ENCODE results near the gene ZNF780B.
"Not testable (repeated sequence)": the region's sequence is repeated elsewhere in the genome, so short reads cannot be mapped to it uniquely, and the experiment has no call there.

ZNF780B gene

DNA sequence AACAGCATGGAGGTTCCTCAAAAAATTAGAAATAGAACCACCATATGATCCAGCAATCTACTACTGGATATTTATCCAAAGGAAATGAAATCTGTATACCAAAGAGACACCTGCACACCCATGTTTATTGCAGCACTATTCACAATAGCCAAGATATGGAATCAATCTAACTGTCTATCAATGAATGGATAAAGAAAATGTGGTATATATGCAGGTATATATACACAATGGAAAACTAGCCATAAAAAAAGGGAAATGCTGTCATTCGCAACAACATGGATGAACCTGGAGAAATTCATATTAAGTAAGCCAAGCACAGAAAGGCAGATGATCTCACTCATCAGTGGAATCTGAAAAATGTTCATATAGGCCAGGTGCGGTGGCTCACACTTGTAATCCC lies 2.5 kb downstream of the ZNF780B start:
- DNase-seq (ENCODE audit: low read depth): no peak
- TF ChIP-seq, protein P1, sequence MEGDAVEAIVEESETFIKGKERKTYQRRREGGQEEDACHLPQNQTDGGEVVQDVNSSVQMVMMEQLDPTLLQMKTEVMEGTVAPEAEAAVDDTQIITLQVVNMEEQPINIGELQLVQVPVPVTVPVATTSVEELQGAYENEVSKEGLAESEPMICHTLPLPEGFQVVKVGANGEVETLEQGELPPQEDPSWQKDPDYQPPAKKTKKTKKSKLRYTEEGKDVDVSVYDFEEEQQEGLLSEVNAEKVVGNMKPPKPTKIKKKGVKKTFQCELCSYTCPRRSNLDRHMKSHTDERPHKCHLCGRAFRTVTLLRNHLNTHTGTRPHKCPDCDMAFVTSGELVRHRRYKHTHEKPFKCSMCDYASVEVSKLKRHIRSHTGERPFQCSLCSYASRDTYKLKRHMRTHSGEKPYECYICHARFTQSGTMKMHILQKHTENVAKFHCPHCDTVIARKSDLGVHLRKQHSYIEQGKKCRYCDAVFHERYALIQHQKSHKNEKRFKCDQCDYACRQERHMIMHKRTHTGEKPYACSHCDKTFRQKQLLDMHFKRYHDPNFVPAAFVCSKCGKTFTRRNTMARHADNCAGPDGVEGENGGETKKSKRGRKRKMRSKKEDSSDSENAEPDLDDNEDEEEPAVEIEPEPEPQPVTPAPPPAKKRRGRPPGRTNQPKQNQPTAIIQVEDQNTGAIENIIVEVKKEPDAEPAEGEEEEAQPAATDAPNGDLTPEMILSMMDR (conservative IDR thresholded peaks at IDR 0.05; ENCODE audit: control insufficient read depth, insufficient read depth, low read depth, low read length): no peak
- no peak overlapping the region for H3K4me3 ChIP-seq (ENCODE audit: control insufficient read depth, low read depth, low read length)

GRCh38 chr19:40041718-40042117 lies 14.3 kb downstream of the ZNF780B start:
- not testable (repeated sequence) for H3K4me3 ChIP-seq (ENCODE audit: control insufficient read depth, low read depth, low read length); DNase-seq (ENCODE audit: low read depth)

- DNase-seq (ENCODE audit: low read depth); H3K4me3 ChIP-seq (ENCODE audit: control insufficient read depth, low read depth, low read length): not testable (repeated sequence)
These were observed 18.0 kb downstream of the ZNF780B start for GRCh38 chr19:40038047-40038446.

- no peak overlapping the region for H3K4me3 ChIP-seq (ENCODE audit: control insufficient read depth, low read depth, low read length)
- no peak for DNase-seq (ENCODE audit: low read depth)
- TF ChIP-seq, protein P1 (conservative IDR thresholded peaks at IDR 0.05; ENCODE audit: control insufficient read depth, insufficient read depth, low read depth, low read length): no peak
These were observed 20.0 kb downstream of the ZNF780B start for GRCh38 chr19:40035996-40036395.

GRCh38 chr19:40033989-40034560 lies 22.0 kb downstream of the ZNF780B start:
- no peak overlapping the region for H3K4me3 ChIP-seq (ENCODE audit: control insufficient read depth, low read depth, low read length)
- DNase-seq (ENCODE audit: low read depth): no peak
- TF ChIP-seq, protein P1 (conservative IDR thresholded peaks at IDR 0.05; ENCODE audit: control insufficient read depth, insufficient read depth, low read depth, low read length): no peak

DNA sequence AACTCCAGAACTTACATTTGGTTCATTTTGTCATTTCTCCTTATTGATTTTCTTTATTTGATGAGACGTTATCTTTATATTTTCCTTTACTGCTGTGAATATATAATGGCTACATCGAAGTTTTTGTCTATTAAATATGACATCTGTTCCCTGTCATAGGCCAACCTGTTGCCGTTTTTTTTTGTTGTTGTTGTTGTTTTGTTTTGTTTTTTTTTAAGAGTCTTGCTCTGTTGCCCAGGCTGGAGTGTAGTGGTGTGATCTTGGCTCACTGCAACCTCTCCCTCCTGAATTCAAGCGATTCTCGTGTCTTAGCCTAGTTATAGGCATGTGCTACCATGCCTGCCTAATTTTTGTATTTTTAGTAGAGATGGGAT lies 29.4 kb downstream of the ZNF780B start:
- H3K4me3 ChIP-seq (ENCODE audit: control insufficient read depth, low read depth, low read length): no peak overlapping the region
- no peak for DNase-seq (ENCODE audit: low read depth)
- TF ChIP-seq, protein P1 (conservative IDR thresholded peaks at IDR 0.05; ENCODE audit: control insufficient read depth, insufficient read depth, low read depth, low read length): no peak

- H3K4me3 ChIP-seq (ENCODE audit: control insufficient read depth, low read depth, low read length): no peak overlapping the region
- TF ChIP-seq, protein P1 (conservative IDR thresholded peaks at IDR 0.05; ENCODE audit: control insufficient read depth, insufficient read depth, low read depth, low read length): no peak
- DNase-seq (ENCODE audit: low read depth): no peak
These were observed 30.0 kb downstream of the ZNF780B start for GRCh38 chr19:40025938-40026596.

DNA sequence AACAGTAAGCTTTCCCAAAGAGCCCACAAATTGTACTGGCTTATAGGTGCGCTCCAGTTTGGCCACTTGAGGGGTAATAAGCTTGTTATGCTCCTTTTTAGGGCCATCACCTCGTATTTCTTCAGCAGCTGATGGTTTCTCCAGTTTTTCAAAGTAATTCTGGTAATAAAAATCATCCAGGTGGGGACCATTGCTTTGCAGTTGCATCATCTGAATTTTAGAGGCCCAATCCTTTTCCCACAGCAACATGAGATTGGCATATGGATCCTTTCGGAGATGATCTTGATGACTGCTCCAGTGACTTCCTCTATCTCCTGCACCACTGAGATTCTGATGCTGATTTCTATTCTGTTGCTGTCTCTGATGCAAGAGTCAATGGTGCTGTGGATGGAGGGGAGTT lies 32.1 kb downstream of the ZNF780B start:
- no peak for DNase-seq (ENCODE audit: low read depth)
- H3K4me3 ChIP-seq (ENCODE audit: control insufficient read depth, low read depth, low read length): no peak overlapping the region
- TF ChIP-seq, protein P1 (conservative IDR thresholded peaks at IDR 0.05; ENCODE audit: control insufficient read depth, insufficient read depth, low read depth, low read length): no peak
